ENCODE data around the gene GDI1.

Gene GDI1

GRCh38 chrX:154489182-154489581, 52.2 kb downstream of the GDI1 start:
- Histone ChIP-seq H3K27me3 (ENCODE audit: insufficient read depth, low read length) (peaks cover 7% of the 10 kb centered on the region; the same call in 1 of the 2 replicates), H3K4me1 (ENCODE audit: insufficient read depth, low read length) (no peaks in the 10 kb centered on the region), H3K9me3 (ENCODE audit: insufficient read depth, low read depth, low read length) (no peaks in the 10 kb centered on the region), H3K9ac (ENCODE audit: low read depth, low read length) (no peak overlapping the region), H3K36me3 (ENCODE audit: insufficient read depth, low read depth, low read length) (no peaks in the 10 kb centered on the region), H3K4me3 (ENCODE audit: low read length) (no peak overlapping the region), H3K27ac (ENCODE audit: low read length) (no peak overlapping the region)

DNA sequence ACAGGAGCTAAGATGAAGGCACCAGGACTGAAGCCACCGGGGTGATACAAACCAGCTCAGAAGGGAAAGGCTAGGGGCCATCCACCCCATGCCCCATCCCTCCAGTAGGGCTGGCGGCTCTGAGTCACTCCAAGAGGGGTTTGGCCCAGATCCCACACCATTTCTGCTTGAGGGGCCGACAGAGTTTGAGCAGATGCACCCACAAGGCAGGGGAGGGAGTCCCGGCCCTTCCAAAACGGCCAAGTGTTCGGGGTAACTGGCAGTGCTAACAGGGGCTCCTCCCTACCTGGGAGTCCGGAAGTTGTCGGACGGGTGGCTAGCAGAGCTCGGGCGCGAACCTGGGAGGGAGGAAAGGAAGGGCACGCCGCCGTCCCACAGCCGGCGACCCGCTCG, 53.1 kb downstream of the GDI1 start:
- no peaks in the 10 kb centered on the region for H3K9me3 ChIP-seq (ENCODE audit: insufficient read depth, low read depth, low read length)
- no peaks in the 10 kb centered on the region for H3K36me3 ChIP-seq (ENCODE audit: insufficient read depth, low read depth, low read length)
- H3K4me1 ChIP-seq (ENCODE audit: insufficient read depth, low read length) = no peaks in the 10 kb centered on the region
- H3K27ac ChIP-seq (ENCODE audit: low read length) = no peak overlapping the region
- H3K27me3 ChIP-seq (ENCODE audit: insufficient read depth, low read length) = peaks cover 7% of the 10 kb centered on the region; the same call in 1 of the 2 replicates
- H3K4me3 ChIP-seq (ENCODE audit: low read length) = peak overlapping the region; percentile 59; the same call in 1 of the 2 replicates
- H3K9ac ChIP-seq (ENCODE audit: low read depth, low read length) = peak overlapping the region; percentile 42; the same call in 1 of the 2 replicates

DNA sequence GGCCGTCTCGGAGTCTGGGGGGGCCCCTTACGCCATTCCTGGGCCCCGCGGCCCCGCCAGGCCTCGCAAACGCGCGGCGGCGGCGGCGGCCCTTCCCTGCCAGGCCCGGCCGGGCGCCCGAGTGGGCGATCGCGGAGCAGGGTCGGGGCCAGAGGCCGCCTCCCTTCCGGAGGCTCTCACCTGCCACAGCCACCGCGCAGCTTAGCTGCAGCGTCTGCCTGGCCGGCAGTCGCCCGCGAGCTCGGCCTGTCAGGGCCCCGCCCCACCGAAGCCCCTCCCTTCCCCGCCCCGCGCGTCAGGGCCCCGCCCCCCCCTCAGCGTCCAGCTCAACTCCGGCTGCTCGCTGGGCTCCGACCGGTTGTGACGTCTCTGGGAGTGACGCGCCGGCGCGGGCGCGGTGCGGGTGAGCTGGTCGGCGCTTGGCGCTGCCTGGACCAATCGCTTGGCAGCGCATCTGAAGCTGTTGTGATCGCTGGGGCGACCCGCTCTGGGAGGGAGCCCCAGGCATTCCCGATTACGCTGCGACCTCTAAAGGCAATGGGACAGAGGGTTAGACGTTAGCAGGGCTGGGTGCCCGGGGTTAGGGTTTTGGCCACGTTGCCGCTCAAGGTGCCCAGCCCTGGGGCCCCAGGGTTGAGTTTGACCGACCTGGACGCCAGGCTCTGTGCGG, 53.6 kb downstream of the GDI1 start, which contains the start of gene SLC10A3:
Gene SLC10A3 (minus strand): TSS at position 216 of the 670 bp plus-strand sequence. CDS start 1,689 bp downstream, outside the sequence.
- H3K4me3 ChIP-seq (ENCODE audit: low read length) = peak within 1 kb of the TSS; percentile 71
- peaks cover 7% of the 10 kb centered on the region; the same call in 1 of the 2 replicates for H3K27me3 ChIP-seq (ENCODE audit: insufficient read depth, low read length)
- H3K9ac ChIP-seq (ENCODE audit: low read depth, low read length) = peak within 1 kb of the TSS; percentile 74; the same call in 1 of the 2 replicates
- no peaks in the 10 kb centered on the region for H3K36me3 ChIP-seq (ENCODE audit: insufficient read depth, low read depth, low read length)
- H3K4me1 ChIP-seq (ENCODE audit: insufficient read depth, low read length) = no peaks in the 10 kb centered on the region
- no peaks in the 10 kb centered on the region for H3K9me3 ChIP-seq (ENCODE audit: insufficient read depth, low read depth, low read length)
- H3K27ac ChIP-seq (ENCODE audit: low read length) = no peak within 1 kb of the TSS
